IMR-90 (cell line): Measurements from ENCODE around the gene KRT74. TPM values are rescaled to one million over a fixed set of nuclear protein-coding genes. Genes with fewer than 3 reads are reported as not detected.

ENCODE experiments used
- ATAC-seq: fragments of 200-7000 bp; cut with Tn5 transposase; 2 replicates; pipeline ENCODE4 v1.9.1; 2020; ENCODE audit warnings: low read depth, mild to moderate bottlenecking, moderate library complexity
- BruUV-seq: library from RNA; stranded (reverse); fragments of 400-500 nt; replicated peaks from 2 replicates; lab custom pipeline; 2021; lab: Mats Ljungman, UMichigan
- CTCF ChIA-PET: fragments of 300-600 bp; formaldehyde crosslinking; extraction: SDS; loops from one replicate; lab custom pipeline; 2021; ENCODE audit warnings: antibody characterized with exemption; lab: Yijun Ruan, JAX
- POLR2A ChIA-PET: fragments of 300-600 bp; sonication (Branson Sonifier 250); formaldehyde crosslinking; loops from one replicate; lab custom pipeline; 2022; ENCODE audit warnings: antibody characterized with exemption; ENCODE audit not compliant: unreplicated experiment; lab: Charles Lee
- DNase-seq: peaks from one replicate; pipeline ENCODE4 v3.0.0; 2013
- H2AFZ ChIP-seq: replicated peaks from 2 replicates; pipeline ENCODE3; 2013; ENCODE audit warnings: low read length, mild to moderate bottlenecking; ENCODE audit not compliant: poor library complexity
- H2AK5ac ChIP-seq: 2 replicates; pipeline ENCODE4 v1.6.1; 2013; ENCODE audit warnings: low read depth, low read length, inconsistent platforms
- H2AK9ac ChIP-seq: replicated peaks from 2 replicates; pipeline ENCODE3; 2013; ENCODE audit warnings: mild to moderate bottlenecking, low read depth, low read length, moderate library complexity; ENCODE audit not compliant: poor library complexity
- H2BK120ac ChIP-seq: 2 replicates; pipeline ENCODE4 v1.6.1; 2013; ENCODE audit warnings: low read depth, low read length, inconsistent platforms
- H2BK15ac ChIP-seq: 3 replicates; pipeline ENCODE4 v1.6.1; 2013; ENCODE audit warnings: low read depth, low read length, inconsistent platforms
- H2BK20ac ChIP-seq: 2 replicates; pipeline ENCODE4 v1.6.1; 2013; ENCODE audit warnings: low read depth, mild to moderate bottlenecking, inconsistent platforms, low read length, moderate library complexity
- H2BK5ac ChIP-seq: 2 replicates; pipeline ENCODE4 v1.6.1; 2013; ENCODE audit warnings: mild to moderate bottlenecking, low read depth, low read length, inconsistent platforms; ENCODE audit not compliant: poor library complexity, severe bottlenecking
- H3K14ac ChIP-seq: replicated peaks from 2 replicates; pipeline ENCODE4 v1.6.1; 2013; ENCODE audit warnings: low read depth, low read length, inconsistent platforms
- H3K18ac ChIP-seq: 2 replicates; pipeline ENCODE4 v1.6.1; 2013; ENCODE audit warnings: low read depth, low read length, control low read depth
- H3K23ac ChIP-seq: 2 replicates; pipeline ENCODE4 v1.6.1; 2013; ENCODE audit warnings: low read depth, low read length, inconsistent platforms
- H3K27ac ChIP-seq: 2 replicates; pipeline ENCODE4 v1.5.1; 2013; ENCODE audit warnings: mild to moderate bottlenecking, control low read depth, low read length; ENCODE audit not compliant: insufficient read depth
- H3K27me3 ChIP-seq: 2 replicates; pipeline ENCODE4 v1.6.1; 2013; ENCODE audit warnings: low read length; ENCODE audit not compliant: control insufficient read depth, insufficient read depth
- H3K36me3 ChIP-seq: 2 replicates; pipeline ENCODE4 v1.6.1; 2013; ENCODE audit warnings: low read length, mixed read lengths; ENCODE audit not compliant: control insufficient read depth, insufficient read depth
- H3K4ac ChIP-seq: 2 replicates; pipeline ENCODE4 v1.6.1; 2013; ENCODE audit warnings: low read depth, low read length, inconsistent platforms
- H3K4me1 ChIP-seq: 2 replicates; pipeline ENCODE4 v1.6.1; 2013; ENCODE audit warnings: low read length, mixed read lengths; ENCODE audit not compliant: control insufficient read depth, insufficient read depth
- H3K4me2 ChIP-seq: 2 replicates; pipeline ENCODE4 v1.6.1; 2013; ENCODE audit warnings: low read depth, mild to moderate bottlenecking, control low read depth, low read length, moderate library complexity
- H3K4me3 ChIP-seq: 2 replicates; pipeline ENCODE4 v1.5.1; 2013; ENCODE audit warnings: low read depth, mild to moderate bottlenecking, control low read depth, low read length, moderate library complexity; ENCODE audit not compliant: insufficient read depth
- H3K56ac ChIP-seq: 2 replicates; pipeline ENCODE4 v1.6.1; 2013; ENCODE audit warnings: low read length, inconsistent platforms; ENCODE audit not compliant: insufficient read depth; ENCODE audit errors: extremely low read depth
- H3K79me1 ChIP-seq, 2 experiments: 2 replicates each; pipeline ENCODE4 v1.6.1; 2013; ENCODE audit warnings: low read length in 2 of 2, inconsistent platforms in 1 of 2, low read depth in 1 of 2
- H3K9ac ChIP-seq: 2 replicates; pipeline ENCODE4 v1.6.1; 2013; ENCODE audit warnings: low read depth, low read length, control low read depth
- H3K9me1 ChIP-seq: 2 replicates; pipeline ENCODE4 v1.6.1; 2013; ENCODE audit warnings: low read length, inconsistent platforms; ENCODE audit not compliant: insufficient read depth
- H3K9me3 ChIP-seq: 2 replicates; pipeline ENCODE4 v1.6.1; 2013; ENCODE audit warnings: low read length; ENCODE audit not compliant: control insufficient read depth, insufficient read depth
- H4K20me1 ChIP-seq: 2 replicates; pipeline ENCODE4 v1.6.1; 2013; ENCODE audit warnings: low read length, inconsistent platforms; ENCODE audit not compliant: insufficient read depth
- H4K5ac ChIP-seq: 2 replicates; pipeline ENCODE4 v1.6.1; 2013; ENCODE audit warnings: mild to moderate bottlenecking, low read depth, low read length, control low read depth
- H4K8ac ChIP-seq, 2 experiments: 2 replicates each; pipeline ENCODE4 v1.6.1; 2013; ENCODE audit warnings: low read depth in 2 of 2, low read length in 2 of 2, control low read depth in 1 of 2, inconsistent platforms in 1 of 2
- H4K91ac ChIP-seq: 2 replicates; pipeline ENCODE4 v1.6.1; 2013; ENCODE audit warnings: low read depth, low read length, inconsistent platforms; ENCODE audit not compliant: insufficient read depth
- BHLHE40 ChIP-seq: fragments of 150-350 bp; IDR thresholded peaks from 2 replicates; pipeline ENCODE4 v1.6.1; 2016; ENCODE audit warnings: mild to moderate bottlenecking, low read depth, low read length
- CEBPB ChIP-seq: IDR thresholded peaks from 2 replicates; pipeline ENCODE4 v1.6.1; 2012; ENCODE audit warnings: low read depth, low read length, improper control_type of control experiment
- FOS ChIP-seq: fragments of 150-350 bp; IDR thresholded peaks from 2 replicates; pipeline ENCODE4 v1.6.1; 2016; ENCODE audit warnings: low read depth, low read length
- MAFK ChIP-seq: IDR thresholded peaks from 2 replicates; pipeline ENCODE4 v1.6.1; 2012; ENCODE audit warnings: low read depth, low read length, improper control_type of control experiment
- MAZ ChIP-seq: IDR thresholded peaks from 2 replicates; pipeline ENCODE4 v1.6.1; 2012; ENCODE audit warnings: low read depth, mild to moderate bottlenecking, low read length, improper control_type of control experiment, moderate library complexity, borderline replicate concordance
- NFE2L2 ChIP-seq: fragments of 150-350 bp; IDR thresholded peaks from 2 replicates; pipeline ENCODE4 v1.6.1; 2016; ENCODE audit warnings: low read depth, mild to moderate bottlenecking, low read length
- POLR2A ChIP-seq: IDR thresholded peaks from 2 replicates; pipeline ENCODE4 v1.6.1; 2012; ENCODE audit warnings: mild to moderate bottlenecking, low read depth, low read length
- RAD21 ChIP-seq: IDR thresholded peaks from 2 replicates; pipeline ENCODE4 v1.6.1; 2012; ENCODE audit warnings: low read length, improper control_type of control experiment
- RFX5 ChIP-seq: IDR thresholded peaks from 2 replicates; pipeline ENCODE4 v1.8.0; 2012; ENCODE audit warnings: low read depth, mild to moderate bottlenecking, low read length, moderate library complexity
- WGBS, 2 experiments: methylation state at CpG; one replicate each; pipeline versions ENCODE4 v1.1.5 to v1.1.7; 2013; ENCODE audit warnings: missing lambda C conversion rate in 2 of 2; ENCODE audit not compliant: insufficient read length in 1 of 2; ENCODE audit errors: extremely low coverage in 2 of 2; 5-methylcytosine and 5-hydroxymethylcytosine counted together
- dilution Hi-C: fragments of 300-500 bp; cut with HindIII; formaldehyde crosslinking; loops from one replicate; pipeline ENCODE4 v1.14.3; 2018; ENCODE audit warnings: low sequenced_read_pairs; ENCODE audit not compliant: unreplicated experiment
- in situ Hi-C: fragments of 300-500 bp; cut with MboI; formaldehyde crosslinking; loops from 3 replicates; pipeline ENCODE4 v1.14.3; 2019; ENCODE audit warnings: low sequenced_read_pairs, inconsistent platforms, mixed read lengths
- intact Hi-C: fragments of 100-400 bp; cut with micrococcal nuclease; formaldehyde crosslinking; loops from 2 replicates; pipeline ENCODE4 v1.10.0; 2022
- polyA plus RNA-seq, 3 experiments: library from polyadenylated mRNA; depleted of rRNA; stranded (reverse); fragments of >200 nt; gene quantifications; 2 replicates each; pipeline ENCODE4 v1.2.3, GENCODE V29; 2012; ENCODE audit warnings: low replicate concordance in 1 of 3
- total RNA-seq: library from RNA; depleted of rRNA; stranded (reverse); fragments of >200 nt; gene quantifications from 2 replicates; pipeline ENCODE4 v1.2.3, GENCODE V29; 2012
- TF ChIP-seq, protein P1 (sequence below): conservative IDR thresholded peaks from 2 replicates; pipeline ENCODE4 v1.5.1; 2012; ENCODE audit warnings: mild to moderate bottlenecking, low read depth, low read length, improper control_type of control experiment
- TF ChIP-seq, protein P2 (sequence below): fragments of 150-350 bp; IDR thresholded peaks from 2 replicates; pipeline ENCODE4 v1.6.1; 2017; ENCODE audit warnings: mild to moderate bottlenecking, antibody characterized with exemption, low read length, low read depth

KRT74 gene
- total and polyA plus RNA-seq, 2 of the 4 experiments (the other 2 are of a cell fraction): not detected

GRCh38 chr12:52608826-52609630 lies 35.4 kb upstream of the KRT74 start:
- Histone ChIP-seq H2BK20ac (no peak overlapping the region), H3K23ac (no peak overlapping the region), H2BK120ac (no peak overlapping the region), H2AFZ (no peak overlapping the region), H3K18ac (no peak overlapping the region), H3K9me1 (no peaks in the 10 kb centered on the region), H2BK5ac (no peak overlapping the region), H2AK9ac (no peak overlapping the region), H3K4me1 (no peaks in the 10 kb centered on the region), H3K9me3 (no peaks in the 10 kb centered on the region), H3K4me3 (no peak overlapping the region), H3K9ac (no peak overlapping the region), H3K14ac (no peak overlapping the region), H4K91ac (no peak overlapping the region), H3K79me1 (no peaks in the 10 kb centered on the region), H3K27ac (no peak overlapping the region), H4K8ac (no peak overlapping the region), H3K27me3 (peaks cover 37% of the 10 kb centered on the region), H3K56ac (no peak overlapping the region), H3K4me2 (no peak overlapping the region), H2BK15ac (no peak overlapping the region), H3K4ac (no peak overlapping the region), H3K36me3 (no peaks in the 10 kb centered on the region), H2AK5ac (no peak overlapping the region), H4K20me1 (no peaks in the 10 kb centered on the region), H4K5ac (no peak overlapping the region)
- 52% methylated on average over 2 of the region's 8 CpGs; no CpG with 5 or more reads in 1 of the 2 experiments for WGBS, 2 experiments
- ChIA-PET POLR2A (no interaction called here), CTCF (no interaction called here)
- dilution Hi-C loops: no loop called here
- BruUV-seq: no TSS peak
- DNase-seq: no peak
- intact Hi-C loops: no loop called here
- ATAC-seq: no peak
- in situ Hi-C loops: no loop called here
- no peak for TF ChIP-seq MAFK
- TF ChIP-seq, protein P1, sequence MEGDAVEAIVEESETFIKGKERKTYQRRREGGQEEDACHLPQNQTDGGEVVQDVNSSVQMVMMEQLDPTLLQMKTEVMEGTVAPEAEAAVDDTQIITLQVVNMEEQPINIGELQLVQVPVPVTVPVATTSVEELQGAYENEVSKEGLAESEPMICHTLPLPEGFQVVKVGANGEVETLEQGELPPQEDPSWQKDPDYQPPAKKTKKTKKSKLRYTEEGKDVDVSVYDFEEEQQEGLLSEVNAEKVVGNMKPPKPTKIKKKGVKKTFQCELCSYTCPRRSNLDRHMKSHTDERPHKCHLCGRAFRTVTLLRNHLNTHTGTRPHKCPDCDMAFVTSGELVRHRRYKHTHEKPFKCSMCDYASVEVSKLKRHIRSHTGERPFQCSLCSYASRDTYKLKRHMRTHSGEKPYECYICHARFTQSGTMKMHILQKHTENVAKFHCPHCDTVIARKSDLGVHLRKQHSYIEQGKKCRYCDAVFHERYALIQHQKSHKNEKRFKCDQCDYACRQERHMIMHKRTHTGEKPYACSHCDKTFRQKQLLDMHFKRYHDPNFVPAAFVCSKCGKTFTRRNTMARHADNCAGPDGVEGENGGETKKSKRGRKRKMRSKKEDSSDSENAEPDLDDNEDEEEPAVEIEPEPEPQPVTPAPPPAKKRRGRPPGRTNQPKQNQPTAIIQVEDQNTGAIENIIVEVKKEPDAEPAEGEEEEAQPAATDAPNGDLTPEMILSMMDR: no peak
- no peak for TF ChIP-seq CEBPB
- no peak for TF ChIP-seq POLR2A
- no peak for TF ChIP-seq NFE2L2
- TF ChIP-seq, protein P2, sequence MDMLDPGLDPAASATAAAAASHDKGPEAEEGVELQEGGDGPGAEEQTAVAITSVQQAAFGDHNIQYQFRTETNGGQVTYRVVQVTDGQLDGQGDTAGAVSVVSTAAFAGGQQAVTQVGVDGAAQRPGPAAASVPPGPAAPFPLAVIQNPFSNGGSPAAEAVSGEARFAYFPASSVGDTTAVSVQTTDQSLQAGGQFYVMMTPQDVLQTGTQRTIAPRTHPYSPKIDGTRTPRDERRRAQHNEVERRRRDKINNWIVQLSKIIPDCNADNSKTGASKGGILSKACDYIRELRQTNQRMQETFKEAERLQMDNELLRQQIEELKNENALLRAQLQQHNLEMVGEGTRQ: no peak
- TF ChIP-seq FOS: no peak
- TF ChIP-seq RAD21: no peak
- TF ChIP-seq BHLHE40: no peak
- no peak for TF ChIP-seq RFX5
- no peak for TF ChIP-seq MAZ
